Right lobe of liver (tissue), 4 donors: ENCODE results near the gene PDE6B.

ENCODE experiments used
- POLR2A ChIP-seq: fragments of 450-650 bp; IDR thresholded peaks from one replicate; pipeline ENCODE4 v1.6.1; 2017; ENCODE audit warnings: antibody characterized with exemption, mild to moderate bottlenecking
- TF ChIP-seq, protein P1 (sequence below), 4 donors: fragments of 200-600 bp in 3 of 4; fragments of 450-650 bp in 1 of 4; IDR thresholded peaks; one replicate each; pipeline versions ENCODE4 v1.5.1 to v1.8.0; 2016 to 2022; ENCODE audit warnings: antibody characterized with exemption in 4 of 4, mild to moderate bottlenecking in 2 of 4
- donor health status: DM: no; HTN: no; CAD: no.
- donor health status: DM: no; HTN: no; CAD: no.
- donor health status: DM: no; HTN: yes; CAD: no.

DNA sequence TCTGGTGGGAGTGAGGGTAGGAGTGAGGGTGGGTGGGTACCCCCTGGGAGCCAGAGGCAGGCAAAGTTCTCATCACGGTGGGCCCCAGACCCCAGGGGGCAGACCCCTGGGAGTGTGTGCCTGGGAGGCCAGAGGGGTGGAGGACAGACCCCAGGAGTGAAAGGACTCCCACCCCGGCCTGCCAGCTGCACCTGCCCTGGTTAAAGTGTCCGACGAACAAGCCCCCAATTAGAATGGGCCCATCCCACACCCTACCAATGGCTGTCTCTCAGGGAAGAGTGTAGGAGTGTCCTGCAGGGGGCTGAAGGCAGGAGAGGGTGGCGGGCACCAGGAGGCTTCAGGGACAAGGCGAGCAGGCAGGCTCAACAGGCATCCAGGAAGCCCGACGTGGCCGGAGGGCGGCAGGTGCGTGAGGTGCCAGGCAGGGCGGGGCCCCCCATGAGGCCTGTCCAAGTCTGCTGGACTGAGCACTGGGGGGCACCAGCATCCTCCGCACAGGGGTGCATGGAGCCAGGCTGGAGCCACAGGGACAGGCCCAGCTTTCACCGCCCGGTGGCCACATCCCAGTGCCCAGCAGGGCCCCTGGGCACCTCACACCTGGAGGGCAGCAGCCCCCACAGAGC lies 8.7 kb downstream of the PDE6B start:
- TF ChIP-seq, protein P1, sequence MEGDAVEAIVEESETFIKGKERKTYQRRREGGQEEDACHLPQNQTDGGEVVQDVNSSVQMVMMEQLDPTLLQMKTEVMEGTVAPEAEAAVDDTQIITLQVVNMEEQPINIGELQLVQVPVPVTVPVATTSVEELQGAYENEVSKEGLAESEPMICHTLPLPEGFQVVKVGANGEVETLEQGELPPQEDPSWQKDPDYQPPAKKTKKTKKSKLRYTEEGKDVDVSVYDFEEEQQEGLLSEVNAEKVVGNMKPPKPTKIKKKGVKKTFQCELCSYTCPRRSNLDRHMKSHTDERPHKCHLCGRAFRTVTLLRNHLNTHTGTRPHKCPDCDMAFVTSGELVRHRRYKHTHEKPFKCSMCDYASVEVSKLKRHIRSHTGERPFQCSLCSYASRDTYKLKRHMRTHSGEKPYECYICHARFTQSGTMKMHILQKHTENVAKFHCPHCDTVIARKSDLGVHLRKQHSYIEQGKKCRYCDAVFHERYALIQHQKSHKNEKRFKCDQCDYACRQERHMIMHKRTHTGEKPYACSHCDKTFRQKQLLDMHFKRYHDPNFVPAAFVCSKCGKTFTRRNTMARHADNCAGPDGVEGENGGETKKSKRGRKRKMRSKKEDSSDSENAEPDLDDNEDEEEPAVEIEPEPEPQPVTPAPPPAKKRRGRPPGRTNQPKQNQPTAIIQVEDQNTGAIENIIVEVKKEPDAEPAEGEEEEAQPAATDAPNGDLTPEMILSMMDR (IDR thresholded peaks at IDR 0.05) = no peak
- no peak for TF ChIP-seq POLR2A
